Endodermal cell (in vitro differentiated cells): ENCODE results near the gene ZFR2. TPM values are rescaled to one million over a fixed set of nuclear protein-coding genes. Genes with fewer than 3 reads are reported as not detected.

Experiments
- DNase-seq: peaks from one replicate; pipeline ENCODE4 v3.0.0-alpha.2; 2017
- H3K27ac ChIP-seq: 2 replicates; pipeline ENCODE4 v1.5.1; 2013; ENCODE audit warnings: mild to moderate bottlenecking, low read depth, low read length, moderate library complexity
- H3K27me3 ChIP-seq: 2 replicates; pipeline ENCODE4 v1.6.1; 2013; ENCODE audit warnings: mild to moderate bottlenecking, low read length, moderate library complexity; ENCODE audit not compliant: insufficient read depth, control insufficient read depth, poor library complexity, severe bottlenecking
- H3K36me3 ChIP-seq: 2 replicates; pipeline ENCODE4 v1.7.0; 2013; ENCODE audit warnings: mild to moderate bottlenecking, low read length, moderate library complexity; ENCODE audit not compliant: control insufficient read depth, insufficient read depth
- H3K4me1 ChIP-seq: one replicate; pipeline ENCODE4 v1.7.0; 2013; ENCODE audit warnings: low read length; ENCODE audit not compliant: control insufficient read depth, insufficient read depth
- H3K4me3 ChIP-seq: 2 replicates; pipeline ENCODE4 v1.5.1; 2013; ENCODE audit warnings: mild to moderate bottlenecking, low read length, moderate library complexity
- H3K9ac ChIP-seq: 2 replicates; pipeline ENCODE4 v1.6.1; 2013; ENCODE audit warnings: mild to moderate bottlenecking, low read length, moderate library complexity; ENCODE audit not compliant: poor library complexity, severe bottlenecking; ENCODE audit errors: extremely low read depth
- H3K9me3 ChIP-seq: 2 replicates; pipeline ENCODE4 v1.6.1; 2013; ENCODE audit warnings: mild to moderate bottlenecking, low read length, moderate library complexity; ENCODE audit not compliant: control insufficient read depth
- H3K27ac Mint-ChIP-seq: 2 replicates; pipeline ENCODE4 v1.8.0; 2020; ENCODE audit warnings: mixed read lengths
- H3K27me3 Mint-ChIP-seq: 2 replicates; pipeline ENCODE4 v1.8.0; 2021; ENCODE audit warnings: mild to moderate bottlenecking, mixed read lengths; ENCODE audit not compliant: insufficient read depth
- H3K36me3 Mint-ChIP-seq: 2 replicates; pipeline ENCODE4 v1.8.0; 2020; ENCODE audit warnings: low read depth, mixed read lengths
- H3K4me1 Mint-ChIP-seq: 2 replicates; pipeline ENCODE4 v1.8.0; 2020; ENCODE audit warnings: mixed read lengths
- H3K4me3 Mint-ChIP-seq: 2 replicates; pipeline ENCODE4 v1.8.0; 2020; ENCODE audit warnings: mild to moderate bottlenecking, moderate library complexity, mixed read lengths
- H3K9me3 Mint-ChIP-seq: 2 replicates; pipeline ENCODE4 v1.8.0; 2020; ENCODE audit warnings: mild to moderate bottlenecking, mixed read lengths
- CTCF ChIP-seq: fragments of 200-600 bp; sonication (generic); conservative IDR thresholded peaks from 2 replicates; pipeline ENCODE4 v1.5.0; 2021; ENCODE audit warnings: antibody characterized with exemption, mild to moderate bottlenecking
- WGBS, 2 experiments: methylation state at CpG; one replicate each; pipeline versions ENCODE4 v1.1.5 to v1.1.7; 2013; ENCODE audit warnings: missing lambda C conversion rate in 2 of 2, mixed read lengths in 1 of 2; ENCODE audit not compliant: insufficient coverage in 1 of 2, insufficient read length in 1 of 2; 5-methylcytosine and 5-hydroxymethylcytosine counted together
- total RNA-seq, 2 donors: library from RNA; stranded (reverse); fragmentation: NEBNext Ultra II Directional in 1 of 2; extraction: Animal tissue kit (Norgen Biotek cat#: 25700) in 1 of 2; gene quantifications; 2 replicates in 1 of 2; 3 replicates in 1 of 2; pipeline ENCODE4 v1.2.1, GENCODE V29; 2021

The ZFR2 gene
- total RNA-seq, 2 donors from 2014 or later: 16.4 to 24.6 TPM

- H3K4me1 ChIP-seq: no peaks in the 10 kb centered on the region
- H3K9ac ChIP-seq: no peak overlapping the region
- no peaks in the 10 kb centered on the region for H3K36me3 Mint-ChIP-seq
- DNase-seq: peak; percentile 49
- H3K9me3 ChIP-seq: no peaks in the 10 kb centered on the region
- peaks cover 5% of the 10 kb centered on the region for H3K27me3 ChIP-seq
- 83 to 90% methylated on average over 14 to 31 of the region's 31 CpGs for WGBS, 2 experiments
- no peak for TF ChIP-seq CTCF
- H3K27ac ChIP-seq: no peak overlapping the region
- no peaks in the 10 kb centered on the region for H3K36me3 ChIP-seq
- no peaks in the 10 kb centered on the region for H3K9me3 Mint-ChIP-seq
- no peak overlapping the region for H3K27ac Mint-ChIP-seq
- H3K4me3 ChIP-seq: no peak overlapping the region
- peaks cover 14% of the 10 kb centered on the region for H3K27me3 Mint-ChIP-seq
- no peaks in the 10 kb centered on the region for H3K4me1 Mint-ChIP-seq
- no peak overlapping the region for H3K4me3 Mint-ChIP-seq
These were observed 49.9 kb downstream of the ZFR2 start for GRCh38 chr19:3818918-3819317.

GRCh38 chr19:3818466-3818865 is 50.4 kb downstream of the ZFR2 start:
- Histone ChIP-seq H3K4me3 (no peak overlapping the region), H3K9ac (no peak overlapping the region), H3K36me3 (no peaks in the 10 kb centered on the region), H3K4me1 (no peaks in the 10 kb centered on the region), H3K27me3 (peaks cover 5% of the 10 kb centered on the region), H3K9me3 (no peaks in the 10 kb centered on the region), H3K27ac (no peak overlapping the region)
- WGBS, 2 experiments: 85 to 86% methylated on average over 11 of the region's 11 CpGs
- Mint-ChIP-seq H3K4me3 (no peak overlapping the region), H3K36me3 (no peaks in the 10 kb centered on the region), H3K27me3 (peaks cover 13% of the 10 kb centered on the region), H3K9me3 (no peaks in the 10 kb centered on the region), H3K27ac (no peak overlapping the region), H3K4me1 (no peaks in the 10 kb centered on the region)
- no peak for DNase-seq
- no peak for TF ChIP-seq CTCF

GRCh38 chr19:3817761-3818160 is 51.1 kb downstream of the ZFR2 start:
- Histone ChIP-seq H3K9me3 (no peaks in the 10 kb centered on the region), H3K9ac (no peak overlapping the region), H3K27ac (no peak overlapping the region), H3K27me3 (peaks cover 3% of the 10 kb centered on the region), H3K4me3 (no peak overlapping the region), H3K4me1 (no peaks in the 10 kb centered on the region), H3K36me3 (no peaks in the 10 kb centered on the region)
- no peak for DNase-seq
- no peak for TF ChIP-seq CTCF
- Mint-ChIP-seq H3K27ac (no peak overlapping the region), H3K27me3 (peaks cover 6% of the 10 kb centered on the region), H3K36me3 (no peaks in the 10 kb centered on the region), H3K4me3 (no peak overlapping the region), H3K4me1 (no peaks in the 10 kb centered on the region), H3K9me3 (no peaks in the 10 kb centered on the region)
- WGBS, 2 experiments: 92 to 95% methylated on average over 8 of the region's 8 CpGs
